Measurements from ENCODE around the gene FUNDC2. TPM values are rescaled to one million over a fixed set of nuclear protein-coding genes. Genes with fewer than 3 reads are reported as not detected.
"Not testable (repeated sequence)": the region's sequence is repeated elsewhere in the genome, so short reads cannot be mapped to it uniquely, and the experiment has no call there.

The FUNDC2 gene
- total RNA-seq, 8 experiments from 2014 or later, result 50.0 to 85.2 (median 69.6) TPM

- in situ Hi-C loops (cut with MboI; ENCODE audit: low pct_unique_long_range_greater_than_20kb in 2 of 9, low sequenced_read_pairs in 9 of 9, unreplicated experiment in 9 of 9), result no loop called here
- H3K4me1 ChIP-seq (replicated peaks in 1 of 2), result no peaks in the 10 kb centered on the region
- WGBS, 10 experiments, result 25 to 100% (median 86%) methylated on average over 1 to 3 of the region's 4 CpGs; no CpG with 5 or more reads in 4 of the 10 experiments
Observed at GRCh38 chrX:155001873-155002272, 24.8 kb upstream of the FUNDC2 start.

GRCh38 chrX:155005190-155005589, 21.5 kb upstream of the FUNDC2 start:
- Histone ChIP-seq H3K4me1 (replicated peaks in 1 of 2) (no peaks in the 10 kb centered on the region), H3K4me3 (no peak overlapping the region), H3K27ac (no peak overlapping the region)
- 100% methylated on average over 1 of the region's 2 CpGs; no CpG with 5 or more reads in 9 of the 10 experiments for WGBS, 10 experiments
- ATAC-seq (replicated peaks in 6 of 8), result no peak
- in situ Hi-C loops (cut with MboI; ENCODE audit: low pct_unique_long_range_greater_than_20kb in 2 of 9, low sequenced_read_pairs in 9 of 9, unreplicated experiment in 9 of 9), result no loop called here

More at GRCh38 chrX:155001873-155002272, 24.8 kb upstream of the FUNDC2 start:
- H3K4me3 ChIP-seq, result no peak overlapping the region
- ATAC-seq (replicated peaks in 6 of 8), result no peak
- H3K27ac ChIP-seq, result no peak overlapping the region

- no CpG with 5 or more reads among the region's 10 CpGs for WGBS, 10 experiments
- H3K27ac ChIP-seq; ATAC-seq (replicated peaks in 6 of 8); H3K4me3 ChIP-seq; H3K4me1 ChIP-seq (replicated peaks in 1 of 2); in situ Hi-C loops (cut with MboI; ENCODE audit: low pct_unique_long_range_greater_than_20kb in 2 of 9, low sequenced_read_pairs in 9 of 9, unreplicated experiment in 9 of 9): not testable (repeated sequence)
Observed at GRCh38 chrX:155006379-155006778, 20.3 kb upstream of the FUNDC2 start.

- in situ Hi-C loops (cut with MboI; ENCODE audit: low pct_unique_long_range_greater_than_20kb in 2 of 9, low sequenced_read_pairs in 9 of 9, unreplicated experiment in 9 of 9); H3K27ac ChIP-seq: not testable (repeated sequence)
- 20 to 80% methylated on average over 1 of the region's 11 CpGs; no CpG with 5 or more reads in 8 of the 10 experiments for WGBS, 10 experiments
Observed at GRCh38 chrX:155006913-155007671, 19.6 kb upstream of the FUNDC2 start.

GRCh38 chrX:155008578-155008977, 18.1 kb upstream of the FUNDC2 start:
- H3K4me3 ChIP-seq; H3K27ac ChIP-seq; H3K4me1 ChIP-seq (replicated peaks in 1 of 2); in situ Hi-C loops (cut with MboI; ENCODE audit: low pct_unique_long_range_greater_than_20kb in 2 of 9, low sequenced_read_pairs in 9 of 9, unreplicated experiment in 9 of 9): not testable (repeated sequence)
- 100% methylated on average over 3 of the region's 12 CpGs; no CpG with 5 or more reads in 9 of the 10 experiments for WGBS, 10 experiments
- peak in 1 of 8 experiments; percentile 31 for ATAC-seq (replicated peaks in 6 of 8)

More at GRCh38 chrX:155006913-155007671, 19.6 kb upstream of the FUNDC2 start:
- H3K4me1 ChIP-seq (replicated peaks in 1 of 2); H3K4me3 ChIP-seq: not testable (repeated sequence)
- peak in 1 of 8 experiments; percentile 47 for ATAC-seq (replicated peaks in 6 of 8)

- H3K4me3 ChIP-seq, result no peak overlapping the region
- WGBS, 10 experiments, result 36 to 100% (median 68%) methylated on average over 1 to 3 of the region's 3 CpGs; no CpG with 5 or more reads in 6 of the 10 experiments
- no peaks in the 10 kb centered on the region for H3K4me1 ChIP-seq (replicated peaks in 1 of 2)
- in situ Hi-C loops (cut with MboI; ENCODE audit: low pct_unique_long_range_greater_than_20kb in 2 of 9, low sequenced_read_pairs in 9 of 9, unreplicated experiment in 9 of 9), result no loop called here
- no peak for ATAC-seq (replicated peaks in 6 of 8)
- H3K27ac ChIP-seq, result no peak overlapping the region
Observed at GRCh38 chrX:155009994-155010472, 16.6 kb upstream of the FUNDC2 start.

- Histone ChIP-seq H3K4me1 (replicated peaks in 1 of 2) (no peaks in the 10 kb centered on the region), H3K27ac (no peak overlapping the region), H3K4me3 (no peak overlapping the region)
- 46 to 100% (median 80%) methylated on average over 1 to 3 of the region's 3 CpGs; no CpG with 5 or more reads in 5 of the 10 experiments for WGBS, 10 experiments
- in situ Hi-C loops (cut with MboI; ENCODE audit: low pct_unique_long_range_greater_than_20kb in 2 of 9, low sequenced_read_pairs in 9 of 9, unreplicated experiment in 9 of 9), result no loop called here
- no peak for ATAC-seq (replicated peaks in 6 of 8)
Observed at GRCh38 chrX:155020591-155020990, 6.1 kb upstream of the FUNDC2 start.

GRCh38 chrX:155022585-155022984, 4.1 kb upstream of the FUNDC2 start, which contains the start of gene F8:
Gene F8, minus strand, starts transcription at chrX:155022723. Its CDS starts 171 bp downstream, at chrX:155022552.
- Histone ChIP-seq H3K4me1 (replicated peaks in 1 of 2) (no peaks in the 10 kb centered on the region), H3K27ac (no peak within 1 kb of the TSS), H3K4me3 (no peak within 1 kb of the TSS)
- in situ Hi-C loops (cut with MboI; ENCODE audit: low pct_unique_long_range_greater_than_20kb in 2 of 9, low sequenced_read_pairs in 9 of 9, unreplicated experiment in 9 of 9), result no loop called here
- WGBS, 10 experiments, result 0 to 38% (median 0%) methylated on average over 1 of the region's 1 CpG; no CpG with 5 or more reads in 7 of the 10 experiments
- no peak for ATAC-seq (replicated peaks in 6 of 8)

- Histone ChIP-seq H3K4me1 (replicated peaks in 1 of 2) (peaks cover 0 to 5% of the 10 kb centered on the region in 2 donors), H3K4me3 (no peak overlapping the region), H3K27ac (no peak overlapping the region)
- in situ Hi-C loops (cut with MboI; ENCODE audit: low pct_unique_long_range_greater_than_20kb in 2 of 9, low sequenced_read_pairs in 9 of 9, unreplicated experiment in 9 of 9), result no loop called here
- no peak for ATAC-seq (replicated peaks in 6 of 8)
- WGBS, 10 experiments, result 59 to 100% (median 95%) methylated on average over 1 to 4 of the region's 6 CpGs; no CpG with 5 or more reads in 4 of the 10 experiments
Observed at GRCh38 chrX:155023907-155024833, 2.5 kb upstream of the FUNDC2 start.

- H3K27ac ChIP-seq, result peak overlapping the region; percentile 95
- whole genome bisulfite sequencing, 10 experiments, result 0 to 26% (median 1%) methylated on average over 1 to 9 of the region's 16 CpGs; no CpG with 5 or more reads in 4 of the 10 experiments
- H3K4me1 ChIP-seq (replicated peaks in 1 of 2), result peaks cover 0 to 5% of the 10 kb centered on the region in 2 donors
- ATAC-seq (replicated peaks in 6 of 8), result no peak
- peak overlapping the region; percentile 58 to 88 (median 66) for H3K4me3 ChIP-seq
- in situ Hi-C loops (cut with MboI; ENCODE audit: low pct_unique_long_range_greater_than_20kb in 2 of 9, low sequenced_read_pairs in 9 of 9, unreplicated experiment in 9 of 9), result no loop called here
Observed at GRCh38 chrX:155026420-155026726, 271 bp upstream of the FUNDC2 start.

- peaks cover 0 to 5% of the 10 kb centered on the region in 2 donors for H3K4me1 ChIP-seq (replicated peaks in 1 of 2)
- ATAC-seq (replicated peaks in 6 of 8), result peak in 3 of 8 experiments; percentile 16 to 24 (median 20)
- in situ Hi-C loops (cut with MboI; ENCODE audit: low pct_unique_long_range_greater_than_20kb in 2 of 9, low sequenced_read_pairs in 9 of 9, unreplicated experiment in 9 of 9), result no loop called here
- 0 to 37% (median 0%) methylated on average over 4 to 12 of the region's 14 CpGs; no CpG with 5 or more reads in 4 of the 10 experiments for WGBS, 10 experiments
- H3K27ac ChIP-seq, result peak overlapping the region; percentile 95
- peak overlapping the region; percentile 58 to 88 (median 66) for H3K4me3 ChIP-seq
Observed at GRCh38 chrX:155027509-155028066, 944 bp downstream of the FUNDC2 start.

GRCh38 chrX:155028129-155028528, 1.5 kb downstream of the FUNDC2 start:
- WGBS, 10 experiments, result 0 to 10% (median 0%) methylated on average over 1 to 2 of the region's 3 CpGs; no CpG with 5 or more reads in 7 of the 10 experiments

More at GRCh38 chrX:155028129-155028528, 1.5 kb downstream of the FUNDC2 start:
- Histone ChIP-seq H3K4me1 (replicated peaks in 1 of 2) (peaks cover 0 to 5% of the 10 kb centered on the region in 2 donors), H3K27ac (no peak overlapping the region), H3K4me3 (peak overlapping the region; percentile 58 to 88 (median 66))
- in situ Hi-C loops (cut with MboI; ENCODE audit: low pct_unique_long_range_greater_than_20kb in 2 of 9, low sequenced_read_pairs in 9 of 9, unreplicated experiment in 9 of 9), result no loop called here
- no peak for ATAC-seq (replicated peaks in 6 of 8)
